Ovary (tissue), 9 donors: ENCODE results near the gene PGM2. TPM values are rescaled to one million over a fixed set of nuclear protein-coding genes. Genes with fewer than 3 reads are reported as not detected.

Source experiments
- DNase-seq, 5 donors: peaks; one replicate each; pipeline ENCODE4 v3.0.0-alpha.2; 2019 to 2020
- H3K27ac ChIP-seq, 2 donors: fragments of 200-600 bp; one replicate each; pipeline versions ENCODE4 v1.5.1 to v1.8.0; 2019 to 2022
- H3K27me3 ChIP-seq: fragments of 200-600 bp; one replicate; pipeline ENCODE4 v1.8.0; 2022
- H3K36me3 ChIP-seq: fragments of 200-600 bp; sonication (generic); one replicate; pipeline ENCODE4 v1.5.1; 2019
- H3K4me1 ChIP-seq: one replicate; pipeline ENCODE4 v1.8.1; 2013; ENCODE audit warnings: mild to moderate bottlenecking, moderate library complexity; ENCODE audit not compliant: insufficient read depth
- H3K4me3 ChIP-seq: fragments of 200-600 bp; sonication (generic); one replicate; pipeline ENCODE4 v1.5.1; 2017
- H3K9me3 ChIP-seq, 2 donors: fragments of 200-600 bp in 1 of 2; sonication (generic) in 1 of 2; one replicate each; pipeline versions ENCODE4 v1.5.1 to v1.8.1; 2013 to 2019; ENCODE audit warnings: mild to moderate bottlenecking in 1 of 2, moderate library complexity in 1 of 2
- EP300 ChIP-seq: sonication (generic); formaldehyde crosslinking; IDR thresholded peaks from one replicate; pipeline ENCODE4 v1.6.1; 2017; ENCODE audit warnings: antibody characterized with exemption
- POLR2A ChIP-seq: fragments of 450-650 bp; IDR thresholded peaks from one replicate; pipeline ENCODE4 v1.6.1; 2017; ENCODE audit warnings: antibody characterized with exemption, mild to moderate bottlenecking, moderate library complexity
- WGBS, 3 donors: extraction: QIAGEN DNeasy Blood & Tissue Kit in 1 of 3; methylation state at CpG; one replicate each; pipeline versions ENCODE4 v1.1.5 to v1.1.7; 2013 to 2017; 5-methylcytosine and 5-hydroxymethylcytosine counted together
- intact Hi-C, 4 donors: fragments of 100-400 bp; cut with DNase I; formaldehyde crosslinking; loops; one replicate each; pipeline versions ENCODE4 v1.11.0 to v1.15.1; 2022 to 2023
- polyA plus RNA-seq, 2 donors: library from polyadenylated mRNA; stranded (reverse); fragments of 200-250 nt in 1 of 2; fragments of 350-450 nt in 1 of 2; fragmentation: Illumina TruSeq in 1 of 2; extraction: RNeasy Lipid Tissue Mini Kit (QIAGEN cat#74804) in 1 of 2; gene quantifications; one replicate each; pipeline ENCODE4 v1.2.3, GENCODE V29; 2013 to 2014
- total RNA-seq, 7 donors: library from RNA; depleted of rRNA in 2 of 7; stranded (reverse); fragments of >200 nt in 2 of 7; fragmentation: NEBNext Ultra II Directional in 3 of 7; extraction: Animal tissue kit (Norgen Biotek cat#: 25700) in 3 of 7; gene quantifications; one replicate each; pipeline versions ENCODE4 v1.1.0 to v1.2.4, GENCODE V29; 2016 to 2023
- TF ChIP-seq, protein P1 (sequence below), 3 donors: fragments of 450-650 bp in 2 of 3; fragments of 200-600 bp in 1 of 3; IDR thresholded peaks; one replicate each; pipeline versions ENCODE4 v1.5.1 to v1.8.0; 2016 to 2022; ENCODE audit warnings: antibody characterized with exemption in 3 of 3, mild to moderate bottlenecking in 1 of 3
- donor health status: DM: no; HTN: no; CAD: no; lungs with moderate emphysema.
- donor health status: DM: no; HTN: no; CAD: no.
- donor health status: Bipolar disorder and iron deficiency.
- donor health status: DM: yes; HTN: yes; CAD: no.
- donor health status: DM: no; HTN: no; CAD: no.
- donor health status: DM: yes; HTN: yes; CAD: no.

The PGM2 gene
- total and polyA plus RNA-seq, 9 donors, result 11.0 to 31.2 (median 22.2) TPM

DNA sequence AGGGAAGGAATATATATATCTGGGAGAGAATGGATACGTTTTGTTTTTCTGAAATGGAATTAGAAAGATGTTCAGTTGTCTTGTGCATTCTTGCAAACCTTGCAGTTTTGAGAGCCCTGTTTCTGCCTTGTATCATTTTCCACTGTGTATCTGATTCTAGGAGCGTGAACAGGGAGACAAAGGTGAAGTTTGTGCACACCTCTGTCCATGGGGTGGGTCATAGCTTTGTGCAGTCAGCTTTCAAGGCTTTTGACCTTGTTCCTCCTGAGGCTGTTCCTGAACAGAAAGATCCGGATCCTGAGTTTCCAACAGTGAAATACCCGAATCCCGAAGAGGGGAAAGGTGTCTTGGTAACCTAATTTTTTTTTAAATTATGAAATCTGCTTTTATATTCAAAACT, 17.7 kb downstream of the PGM2 start:
- WGBS, 3 donors, result 94 to 96% (median 95%) methylated on average over 5 of the region's 5 CpGs
- DNase-seq, result no peak

GRCh38 chr4:37845201-37845600, 18.7 kb downstream of the PGM2 start:
- Histone ChIP-seq H3K4me1 (no peaks in the 10 kb centered on the region), H3K27ac (no peak overlapping the region), H3K4me3 (no peak overlapping the region), H3K36me3 (no peaks in the 10 kb centered on the region), H3K27me3 (no peaks in the 10 kb centered on the region), H3K9me3 (no peaks in the 10 kb centered on the region)
- DNase-seq, result no peak
- WGBS, 3 donors, result 78 to 93% (median 84%) methylated on average over 4 of the region's 4 CpGs
- TF ChIP-seq, protein P1, sequence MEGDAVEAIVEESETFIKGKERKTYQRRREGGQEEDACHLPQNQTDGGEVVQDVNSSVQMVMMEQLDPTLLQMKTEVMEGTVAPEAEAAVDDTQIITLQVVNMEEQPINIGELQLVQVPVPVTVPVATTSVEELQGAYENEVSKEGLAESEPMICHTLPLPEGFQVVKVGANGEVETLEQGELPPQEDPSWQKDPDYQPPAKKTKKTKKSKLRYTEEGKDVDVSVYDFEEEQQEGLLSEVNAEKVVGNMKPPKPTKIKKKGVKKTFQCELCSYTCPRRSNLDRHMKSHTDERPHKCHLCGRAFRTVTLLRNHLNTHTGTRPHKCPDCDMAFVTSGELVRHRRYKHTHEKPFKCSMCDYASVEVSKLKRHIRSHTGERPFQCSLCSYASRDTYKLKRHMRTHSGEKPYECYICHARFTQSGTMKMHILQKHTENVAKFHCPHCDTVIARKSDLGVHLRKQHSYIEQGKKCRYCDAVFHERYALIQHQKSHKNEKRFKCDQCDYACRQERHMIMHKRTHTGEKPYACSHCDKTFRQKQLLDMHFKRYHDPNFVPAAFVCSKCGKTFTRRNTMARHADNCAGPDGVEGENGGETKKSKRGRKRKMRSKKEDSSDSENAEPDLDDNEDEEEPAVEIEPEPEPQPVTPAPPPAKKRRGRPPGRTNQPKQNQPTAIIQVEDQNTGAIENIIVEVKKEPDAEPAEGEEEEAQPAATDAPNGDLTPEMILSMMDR (IDR thresholded peaks at IDR 0.05), result no peak
- TF ChIP-seq EP300, result no peak
- no peak for TF ChIP-seq POLR2A
- intact Hi-C loops, result no loop called here

More for the DNA sequence above, 17.7 kb downstream of the PGM2 start:
- intact Hi-C loops, result no loop called here
- Histone ChIP-seq H3K27ac (no peak overlapping the region), H3K36me3 (no peaks in the 10 kb centered on the region), H3K9me3 (no peaks in the 10 kb centered on the region), H3K4me1 (no peaks in the 10 kb centered on the region), H3K4me3 (no peak overlapping the region), H3K27me3 (no peaks in the 10 kb centered on the region)
- TF ChIP-seq, protein P1 (IDR thresholded peaks at IDR 0.05), result no peak
- no peak for TF ChIP-seq EP300
- no peak for TF ChIP-seq POLR2A

GRCh38 chr4:37847311-37847884, 20.9 kb downstream of the PGM2 start:
- intact Hi-C loops, result no loop called here
- H3K36me3 ChIP-seq, result no peaks in the 10 kb centered on the region
- no peak overlapping the region for H3K4me3 ChIP-seq
- H3K4me1 ChIP-seq, result no peaks in the 10 kb centered on the region
- H3K27me3 ChIP-seq, result no peaks in the 10 kb centered on the region
- H3K27ac ChIP-seq, result no peak overlapping the region
- no peaks in the 10 kb centered on the region for H3K9me3 ChIP-seq
- WGBS, 3 donors, result 70 to 77% (median 70%) methylated on average over 5 of the region's 5 CpGs
- TF ChIP-seq EP300 (no peak), POLR2A (no peak)
- TF ChIP-seq, protein P1 (IDR thresholded peaks at IDR 0.05), result no peak
- DNase-seq, result no peak

DNA sequence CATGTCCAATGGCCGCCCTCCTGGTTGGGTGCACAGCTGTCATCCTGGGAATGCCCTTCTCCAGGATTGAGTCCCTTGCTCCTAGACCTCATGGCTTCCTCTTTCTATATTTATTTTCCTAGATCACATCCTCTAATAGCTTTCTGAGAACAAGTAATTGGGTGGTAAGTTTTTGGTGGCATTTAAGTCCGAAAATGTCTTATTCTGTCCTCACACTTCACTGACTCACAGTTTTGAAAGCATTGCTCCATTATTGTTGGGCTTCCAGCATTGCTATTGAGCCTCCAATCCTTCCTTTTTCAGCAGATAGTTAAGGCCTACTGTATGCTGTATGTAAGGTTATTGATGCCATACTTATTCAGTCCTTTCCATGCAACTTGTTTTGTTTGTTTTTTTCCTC, 25.9 kb downstream of the PGM2 start:
- no peaks in the 10 kb centered on the region for H3K4me1 ChIP-seq
- intact Hi-C loops, result no loop called here
- H3K4me3 ChIP-seq, result no peak overlapping the region
- TF ChIP-seq EP300, result no peak
- 78 to 96% (median 92%) methylated on average over 2 of the region's 2 CpGs for WGBS, 3 donors
- no peak for DNase-seq
- no peaks in the 10 kb centered on the region for H3K27me3 ChIP-seq
- H3K36me3 ChIP-seq, result no peaks in the 10 kb centered on the region
- H3K9me3 ChIP-seq, result no peaks in the 10 kb centered on the region
- no peak overlapping the region for H3K27ac ChIP-seq

GRCh38 chr4:37858112-37858511, 31.6 kb downstream of the PGM2 start:
- no peaks in the 10 kb centered on the region for H3K9me3 ChIP-seq
- H3K36me3 ChIP-seq, result no peaks in the 10 kb centered on the region
- intact Hi-C loops, result no loop called here
- H3K4me1 ChIP-seq, result no peaks in the 10 kb centered on the region
- H3K27me3 ChIP-seq, result no peaks in the 10 kb centered on the region
- TF ChIP-seq, protein P1 (IDR thresholded peaks at IDR 0.05), result no peak
- TF ChIP-seq POLR2A (no peak), EP300 (no peak)
- no peak for DNase-seq
- no peak overlapping the region for H3K27ac ChIP-seq
- H3K4me3 ChIP-seq, result no peak overlapping the region
- 87 to 98% (median 96%) methylated on average over 4 of the region's 4 CpGs for WGBS, 3 donors
